HepG2 (cell line): ENCODE results near the gene ZNF684.

ENCODE experiments used
- CCAR2 ChIP-seq: fragments of 200-400 bp; formaldehyde crosslinking; optimal IDR thresholded peaks from 2 replicates; pipeline ENCODE3; 2018; ENCODE audit warnings: low read depth, mild to moderate bottlenecking, low read length, moderate library complexity
- CEBPB ChIP-seq: IDR thresholded peaks from 2 replicates; pipeline ENCODE4 v1.6.1; 2011; ENCODE audit warnings: low read depth, low read length, improper control_type of control experiment, borderline replicate concordance
- IRF2 ChIP-seq: IDR thresholded peaks from 2 replicates; pipeline ENCODE4 v1.6.1; 2018; ENCODE audit warnings: missing genetic modification reagents, missing compliant biosample characterization
- MAFK ChIP-seq, 2 experiments: IDR thresholded peaks in 1 of 2; conservative IDR thresholded peaks in 1 of 2; 2 replicates each; pipeline ENCODE4 v1.6.1; 2011; ENCODE audit warnings: improper control_type of control experiment in 2 of 2, low read length in 2 of 2
- NBN ChIP-seq: fragments of 450-650 bp; conservative IDR thresholded peaks from 2 replicates; pipeline ENCODE4 v1.6.1; 2017
- NFE2 ChIP-seq: sonication (generic); formaldehyde crosslinking; IDR thresholded peaks from 2 replicates; pipeline ENCODE4 v1.4.0; 2020; ENCODE audit warnings: missing genetic modification reagents
- NFYB ChIP-seq: sonication (generic); formaldehyde crosslinking; IDR thresholded peaks from 2 replicates; pipeline ENCODE4 v1.4.0; 2020; ENCODE audit warnings: missing genetic modification reagents
- POLR2A ChIP-seq, 2 experiments: IDR thresholded peaks; 2 replicates each; pipeline ENCODE4 v1.6.1; 2011; ENCODE audit warnings: low read depth in 2 of 2, low read length in 2 of 2, mild to moderate bottlenecking in 1 of 2, moderate library complexity in 1 of 2; ENCODE audit not compliant: insufficient read depth in 1 of 2
- SNAPC2 ChIP-seq: sonication (generic); formaldehyde crosslinking; IDR thresholded peaks from 2 replicates; pipeline ENCODE4 v1.8.1; 2022; ENCODE audit warnings: mild to moderate bottlenecking, missing genetic modification reagents
- TCF7 ChIP-seq: sonication (generic); IDR thresholded peaks from 2 replicates; pipeline ENCODE4 v1.6.1; 2016; ENCODE audit warnings: antibody characterized with exemption, low read depth
- YY1 ChIP-seq: IDR thresholded peaks from 2 replicates; pipeline ENCODE4 v1.6.1; 2011; ENCODE audit warnings: low read length, low read depth, moderate library complexity, mild to moderate bottlenecking; ENCODE audit not compliant: insufficient read depth, insufficient replicate concordance
- TF ChIP-seq, protein P1 (sequence below): IDR thresholded peaks from 2 replicates; pipeline ENCODE4 v1.6.1; 2012; ENCODE audit warnings: low read depth, low read length, improper control_type of control experiment
- TF ChIP-seq, protein P2 (sequence below): sonication (generic); formaldehyde crosslinking; IDR thresholded peaks from 2 replicates; pipeline ENCODE4 v1.5.0; 2020; ENCODE audit warnings: mild to moderate bottlenecking, missing genetic modification reagents, moderate library complexity

DNA sequence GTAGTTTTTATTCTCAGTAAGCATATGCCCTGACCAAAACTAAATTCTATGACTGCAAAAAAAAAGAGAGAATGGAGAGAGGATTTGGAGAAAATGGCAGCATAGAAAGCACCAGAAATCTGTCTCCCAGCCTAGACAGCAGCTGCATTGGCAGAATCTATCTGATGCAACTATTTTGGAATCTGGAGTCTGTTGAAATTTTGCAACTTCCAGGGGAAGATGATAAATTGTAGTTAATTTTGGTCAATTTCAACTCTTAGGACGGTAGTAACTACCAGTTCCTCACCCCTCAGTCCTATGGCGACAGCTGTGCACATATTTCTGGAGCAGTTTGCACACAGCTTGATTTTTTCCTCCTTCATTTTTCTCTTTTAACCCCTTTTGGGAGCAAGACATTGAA lies 11.9 kb upstream of the ZNF684 start:
- TF ChIP-seq CEBPB (no peak), TCF7 (no peak), IRF2 (CRISPR knock-in tag) (no peak), NFYB (CRISPR knock-in tag) (no peak), YY1 (no peak), NFE2 (CRISPR knock-in tag) (no peak), SNAPC2 (CRISPR knock-in tag) (no peak), CCAR2 (no peak), MAFK (conservative IDR thresholded peaks at IDR 0.05 in 1 of 2, IDR thresholded peaks at IDR 0.05 in 1 of 2; ENCODE audit: low read length in 2 of 2) (no peak), NBN (no peak), POLR2A (IDR thresholded peaks at IDR 0.05; ENCODE audit: insufficient read depth in 1 of 2, low read depth in 2 of 2, low read length in 2 of 2) (no peak)
- TF ChIP-seq, protein P1, sequence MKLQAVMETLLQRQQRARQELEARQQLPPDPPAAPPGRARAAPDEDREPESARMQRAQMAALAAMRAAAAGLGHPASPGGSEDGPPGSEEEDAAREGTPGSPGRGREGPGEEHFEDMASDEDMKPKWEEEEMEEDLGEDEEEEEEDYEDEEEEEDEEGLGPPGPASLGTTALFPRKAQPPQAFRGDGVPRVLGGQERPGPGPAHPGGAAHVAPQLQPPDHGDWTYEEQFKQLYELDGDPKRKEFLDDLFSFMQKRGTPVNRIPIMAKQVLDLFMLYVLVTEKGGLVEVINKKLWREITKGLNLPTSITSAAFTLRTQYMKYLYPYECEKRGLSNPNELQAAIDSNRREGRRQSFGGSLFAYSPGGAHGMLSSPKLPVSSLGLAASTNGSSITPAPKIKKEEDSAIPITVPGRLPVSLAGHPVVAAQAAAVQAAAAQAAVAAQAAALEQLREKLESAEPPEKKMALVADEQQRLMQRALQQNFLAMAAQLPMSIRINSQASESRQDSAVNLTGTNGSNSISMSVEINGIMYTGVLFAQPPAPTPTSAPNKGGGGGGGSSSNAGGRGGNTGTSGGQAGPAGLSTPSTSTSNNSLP: no peak
- TF ChIP-seq, protein P2, sequence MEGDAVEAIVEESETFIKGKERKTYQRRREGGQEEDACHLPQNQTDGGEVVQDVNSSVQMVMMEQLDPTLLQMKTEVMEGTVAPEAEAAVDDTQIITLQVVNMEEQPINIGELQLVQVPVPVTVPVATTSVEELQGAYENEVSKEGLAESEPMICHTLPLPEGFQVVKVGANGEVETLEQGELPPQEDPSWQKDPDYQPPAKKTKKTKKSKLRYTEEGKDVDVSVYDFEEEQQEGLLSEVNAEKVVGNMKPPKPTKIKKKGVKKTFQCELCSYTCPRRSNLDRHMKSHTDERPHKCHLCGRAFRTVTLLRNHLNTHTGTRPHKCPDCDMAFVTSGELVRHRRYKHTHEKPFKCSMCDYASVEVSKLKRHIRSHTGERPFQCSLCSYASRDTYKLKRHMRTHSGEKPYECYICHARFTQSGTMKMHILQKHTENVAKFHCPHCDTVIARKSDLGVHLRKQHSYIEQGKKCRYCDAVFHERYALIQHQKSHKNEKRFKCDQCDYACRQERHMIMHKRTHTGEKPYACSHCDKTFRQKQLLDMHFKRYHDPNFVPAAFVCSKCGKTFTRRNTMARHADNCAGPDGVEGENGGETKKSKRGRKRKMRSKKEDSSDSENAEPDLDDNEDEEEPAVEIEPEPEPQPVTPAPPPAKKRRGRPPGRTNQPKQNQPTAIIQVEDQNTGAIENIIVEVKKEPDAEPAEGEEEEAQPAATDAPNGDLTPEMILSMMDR (CRISPR knock-in tag): no peak
